ENCODE results near the gene JMJD8. TPM values are rescaled to one million over a fixed set of nuclear protein-coding genes. Genes with fewer than 3 reads are reported as not detected.
A peak's percentile ranks its signal among the peaks of the same experiment; 100 is the strongest.

Gene JMJD8
- total and polyA plus RNA-seq, 9 of the 15 experiments (the other 6 are each of a cell fraction or from before 2014, with no cell fraction given), result 1.2 to 50.6 (median 29.3) TPM

- TF ChIP-seq U2AF1 (optimal IDR thresholded peaks at IDR 0.05; ENCODE audit: low read depth, low read length) (peak; percentile 14), SMAD1 (IDR thresholded peaks at IDR 0.05; ENCODE audit: low read depth, low read length, partially characterized antibody) (no peak), MXI1 (IDR thresholded peaks at IDR 0.05; ENCODE audit: low read depth, low read length) (peak; percentile 16; the same call in 1 of the 2 replicates), MAFF (IDR thresholded peaks at IDR 0.05; ENCODE audit: low read length) (no peak), NR2F6 (CRISPR knock-in tag; IDR thresholded peaks at IDR 0.05) (no peak), ZNF644 (tag; IDR thresholded peaks at IDR 0.05; ENCODE audit: low read depth) (no peak), EP400 (IDR thresholded peaks at IDR 0.05) (peak; percentile 69; the same call in 1 of the 2 replicates), SETDB1 (IDR thresholded peaks at IDR 0.05; ENCODE audit: low read length) (no peak), CGGBP1 (CRISPR knock-in tag; IDR thresholded peaks at IDR 0.05) (no peak), HIVEP1 (CRISPR knock-in tag; IDR thresholded peaks at IDR 0.05) (no peak), HNRNPL (IDR thresholded peaks at IDR 0.05; ENCODE audit: low read depth, low read length) (peak; percentile 81), BRF1 (IDR thresholded peaks at IDR 0.05; ENCODE audit: borderline replicate concordance, extremely low read depth, insufficient read length) (no peak), ZKSCAN3 (CRISPR knock-in tag; IDR thresholded peaks at IDR 0.05) (no peak), MTF1 (CRISPR knock-in tag; IDR thresholded peaks at IDR 0.05; ENCODE audit: borderline replicate concordance) (no peak), TFAM (CRISPR knock-in tag; conservative IDR thresholded peaks at IDR 0.05) (no peak), RFX7 (CRISPR knock-in tag; IDR thresholded peaks at IDR 0.05) (no peak), USF2 (CRISPR knock-in tag; IDR thresholded peaks at IDR 0.05) (peak; percentile 49), UBTF (IDR thresholded peaks at IDR 0.05; ENCODE audit: borderline replicate concordance in 1 of 2, low read depth in 2 of 2, low read length in 2 of 2) (0 out of 4 replicates have a peak, but pooled peaks have one; percentile 11 to 16), RBM22 (IDR thresholded peaks at IDR 0.05; ENCODE audit: low read depth, low read length, poor library complexity, severe bottlenecking) (peak; percentile 78), ETV1 (tag; conservative IDR thresholded peaks at IDR 0.05; ENCODE audit: low read depth) (peak; percentile 40; the same call in 1 of the 2 replicates), GATAD2B (IDR thresholded peaks at IDR 0.05; ENCODE audit: borderline replicate concordance) (peak; percentile 80), NFXL1 (CRISPR knock-in tag; IDR thresholded peaks at IDR 0.05) (no peak), GATAD2A (IDR thresholded peaks at IDR 0.05) (0 out of 2 replicates have a peak, but pooled peaks have one; percentile 16)
Observed at GRCh38 chr16:727291-727977, 43.3 kb upstream of the JMJD8 start (continued).

Measured in K562 (cell line).